HG02840 (cell line): Measurements from ENCODE around the gene SNED1.

ENCODE experiments used
- ATAC-seq: cut with Tn5 transposase; IDR thresholded peaks from one replicate; pipeline ENCODE4 v1.9.1; 2021; ENCODE audit warnings: mild to moderate bottlenecking, moderate library complexity, moderate number of reproducible peaks; ENCODE audit not compliant: unreplicated experiment, low FRiP score

The SNED1 gene

GRCh38 chr2:240959941-240960308 lies 38.5 kb upstream of the SNED1 start:
- no peak for ATAC-seq

GRCh38 chr2:240960309-240960970 lies 38.0 kb upstream of the SNED1 start:
- ATAC-seq, result no peak

DNA sequence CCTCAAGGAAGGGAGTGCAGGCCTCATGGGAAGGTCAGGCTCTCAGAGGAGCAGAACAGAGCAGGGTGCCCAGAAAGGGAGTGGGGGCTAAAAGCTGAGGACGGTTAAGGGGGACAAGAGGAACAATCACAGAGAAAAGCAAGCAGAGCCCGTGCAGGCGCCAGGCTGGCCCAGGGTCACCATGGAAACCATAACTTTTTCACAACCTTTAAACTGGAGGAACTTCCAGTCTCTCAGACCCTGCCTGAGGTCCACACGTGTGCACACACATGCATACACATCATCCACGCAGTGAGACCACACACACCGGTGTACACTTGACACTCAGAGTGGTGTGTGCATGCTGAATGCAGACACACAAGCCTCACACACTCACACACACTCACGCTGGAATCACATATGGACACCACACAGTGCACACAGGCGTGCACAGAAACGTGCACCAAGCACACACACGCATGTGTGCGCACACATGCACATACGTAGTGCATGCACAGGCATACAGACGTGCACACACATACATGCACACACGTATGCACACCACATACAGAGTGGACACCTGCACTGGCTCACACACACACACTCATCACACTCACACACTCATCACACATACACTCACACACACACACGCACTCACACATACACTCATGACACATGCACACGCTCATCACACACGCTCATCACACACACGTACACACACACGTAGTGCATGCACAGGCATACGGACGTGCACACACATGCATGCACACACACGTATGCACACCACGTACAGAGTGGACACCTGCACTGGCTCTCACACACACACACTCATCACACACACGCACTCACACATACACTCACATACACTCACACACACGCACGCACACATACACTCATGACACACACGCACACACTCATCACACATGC lies 37.2 kb upstream of the SNED1 start:
- ATAC-seq, result no peak

DNA sequence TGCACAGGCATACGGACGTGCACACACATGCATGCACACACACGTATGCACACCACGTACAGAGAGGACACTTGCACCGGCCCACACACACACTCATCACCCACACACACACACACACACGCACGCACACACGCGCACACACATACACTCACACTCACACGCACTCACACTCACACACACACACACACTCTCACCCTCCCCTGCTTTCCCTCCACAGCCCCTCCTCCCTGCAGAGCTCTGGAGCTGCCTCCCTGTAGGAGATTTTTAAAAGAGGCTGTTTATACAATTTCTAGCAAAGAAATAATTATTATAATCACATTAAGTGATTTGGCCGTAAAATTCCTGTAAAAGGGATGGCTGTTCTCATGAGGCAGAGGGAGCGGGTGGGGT lies 36.5 kb upstream of the SNED1 start:
- ATAC-seq, result no peak

- ATAC-seq, result no peak
Observed at GRCh38 chr2:240962300-240963064, 35.9 kb upstream of the SNED1 start.

DNA sequence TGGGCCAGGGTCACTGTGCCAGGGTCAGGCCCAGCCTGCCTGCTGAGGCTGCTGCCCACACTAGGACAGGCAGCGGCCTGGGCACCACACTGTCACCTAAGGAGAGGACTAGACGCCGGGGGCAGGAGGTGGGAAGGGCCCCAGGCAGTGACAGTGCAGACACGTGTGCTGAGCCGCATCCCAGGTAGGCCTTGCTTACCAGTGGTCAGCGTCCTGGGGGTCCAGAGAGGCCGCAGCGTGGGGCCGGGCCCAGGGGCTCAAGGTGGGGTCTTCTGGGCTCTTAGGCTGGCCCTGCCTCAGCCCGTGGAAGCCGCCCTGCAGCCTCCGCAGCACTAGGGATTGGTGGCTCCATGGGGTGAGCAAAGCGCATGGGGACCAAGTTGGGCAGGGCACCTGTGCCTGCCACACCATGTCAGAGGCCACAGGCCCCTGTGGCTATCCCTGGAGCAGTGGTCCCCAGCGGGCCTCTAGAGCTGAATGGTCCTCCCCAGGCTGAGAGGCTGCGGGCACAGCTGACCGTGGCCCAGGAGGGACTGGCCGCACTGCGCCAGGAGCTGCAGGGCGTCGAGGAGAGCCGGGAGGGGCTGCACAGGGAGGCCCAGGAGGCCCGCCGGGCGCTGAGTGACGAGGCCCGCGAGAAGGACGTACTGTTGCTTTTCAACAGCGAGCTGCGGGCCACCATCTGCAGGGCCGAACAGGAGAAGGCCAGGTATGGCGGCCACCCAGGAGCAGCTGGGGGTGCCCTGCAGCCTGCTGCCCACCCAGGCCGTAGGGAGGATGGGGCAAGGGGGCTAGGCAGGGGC lies 35.2 kb upstream of the SNED1 start:
- ATAC-seq, result no peak

- no peak for ATAC-seq
Observed at GRCh38 chr2:240963868-240964703, 34.3 kb upstream of the SNED1 start.

DNA sequence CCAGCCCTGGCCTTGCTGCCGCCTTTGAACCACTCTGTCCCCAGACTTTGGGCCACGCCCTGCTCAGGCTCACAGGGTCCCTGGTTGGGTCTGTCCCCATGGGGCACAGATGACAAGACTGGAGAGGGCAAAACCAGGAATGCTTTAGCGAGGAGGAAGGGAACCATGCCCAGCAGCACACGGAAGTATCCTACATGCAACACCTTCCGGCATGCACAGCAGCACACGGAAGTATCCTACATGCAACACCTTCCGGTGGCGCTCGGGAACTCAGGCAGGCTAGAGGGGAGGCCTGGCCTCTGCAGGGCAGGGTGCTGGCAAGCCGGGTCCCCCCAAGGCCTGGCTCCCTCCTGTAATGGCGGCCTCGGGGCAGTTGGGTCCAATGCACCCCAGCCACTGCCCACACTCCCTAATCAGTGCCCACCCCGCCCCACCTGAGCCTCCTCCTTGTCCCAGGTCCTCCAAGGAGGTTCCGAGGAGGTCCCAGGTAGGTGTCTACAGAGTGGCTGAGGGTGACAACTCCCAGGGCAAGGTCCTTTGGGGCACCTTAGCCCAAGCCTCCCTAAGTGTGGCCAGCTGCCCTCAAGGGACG lies 33.6 kb upstream of the SNED1 start:
- no peak for ATAC-seq

GRCh38 chr2:240965296-240965904 lies 33.0 kb upstream of the SNED1 start:
- no peak for ATAC-seq

DNA sequence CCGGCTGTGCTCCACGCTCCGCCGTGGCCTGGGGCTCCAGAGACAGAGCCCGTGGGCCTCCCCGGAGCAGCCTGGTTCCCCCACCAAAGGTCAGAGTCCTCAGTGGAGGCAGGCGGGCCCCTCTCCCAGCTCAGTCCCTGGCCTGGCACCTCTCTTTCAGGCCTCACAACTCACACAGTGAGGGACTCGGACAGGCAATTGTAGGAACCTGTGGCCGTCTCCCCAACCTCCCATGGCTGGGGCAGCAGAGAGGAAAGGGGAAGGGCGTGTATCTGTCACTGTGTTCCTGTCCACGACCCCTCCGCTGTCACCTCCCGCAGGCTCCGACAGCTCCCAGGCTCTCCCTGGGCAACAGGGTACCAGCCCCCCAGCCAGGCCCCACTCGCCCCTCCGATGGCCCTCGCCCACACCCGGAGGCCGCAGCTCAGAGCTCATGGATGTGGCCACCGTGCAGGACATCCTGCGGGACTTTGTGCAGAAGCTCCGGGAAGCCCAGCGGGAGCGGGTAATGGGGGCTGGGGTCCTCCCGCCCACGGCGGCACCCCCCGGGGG lies 32.4 kb upstream of the SNED1 start:
- ATAC-seq, result no peak

DNA sequence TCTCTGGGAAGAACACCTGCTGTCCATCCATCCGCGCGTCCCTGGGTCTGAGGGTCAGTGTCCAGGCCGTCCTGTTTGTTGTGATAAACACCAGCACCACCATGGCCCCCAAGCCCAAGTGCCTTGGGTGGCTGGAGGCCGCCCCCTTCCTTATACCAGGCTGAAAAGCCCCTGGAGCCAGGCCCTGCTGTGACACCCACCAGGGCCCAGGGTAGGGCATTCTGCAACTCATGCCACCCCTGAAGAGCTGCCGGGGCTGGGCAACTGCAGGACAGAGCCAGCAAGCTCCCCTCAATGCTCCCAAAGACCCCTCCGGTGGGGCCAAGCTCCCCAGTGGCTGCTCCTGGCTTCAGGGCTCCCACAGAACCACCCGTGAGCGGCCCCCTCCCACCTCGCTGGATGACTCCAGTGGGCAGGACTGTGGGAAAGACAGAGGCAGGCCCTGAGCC lies 31.9 kb upstream of the SNED1 start:
- no peak for ATAC-seq

GRCh38 chr2:240966906-240967680 lies 31.3 kb upstream of the SNED1 start:
- ATAC-seq, result no peak

DNA sequence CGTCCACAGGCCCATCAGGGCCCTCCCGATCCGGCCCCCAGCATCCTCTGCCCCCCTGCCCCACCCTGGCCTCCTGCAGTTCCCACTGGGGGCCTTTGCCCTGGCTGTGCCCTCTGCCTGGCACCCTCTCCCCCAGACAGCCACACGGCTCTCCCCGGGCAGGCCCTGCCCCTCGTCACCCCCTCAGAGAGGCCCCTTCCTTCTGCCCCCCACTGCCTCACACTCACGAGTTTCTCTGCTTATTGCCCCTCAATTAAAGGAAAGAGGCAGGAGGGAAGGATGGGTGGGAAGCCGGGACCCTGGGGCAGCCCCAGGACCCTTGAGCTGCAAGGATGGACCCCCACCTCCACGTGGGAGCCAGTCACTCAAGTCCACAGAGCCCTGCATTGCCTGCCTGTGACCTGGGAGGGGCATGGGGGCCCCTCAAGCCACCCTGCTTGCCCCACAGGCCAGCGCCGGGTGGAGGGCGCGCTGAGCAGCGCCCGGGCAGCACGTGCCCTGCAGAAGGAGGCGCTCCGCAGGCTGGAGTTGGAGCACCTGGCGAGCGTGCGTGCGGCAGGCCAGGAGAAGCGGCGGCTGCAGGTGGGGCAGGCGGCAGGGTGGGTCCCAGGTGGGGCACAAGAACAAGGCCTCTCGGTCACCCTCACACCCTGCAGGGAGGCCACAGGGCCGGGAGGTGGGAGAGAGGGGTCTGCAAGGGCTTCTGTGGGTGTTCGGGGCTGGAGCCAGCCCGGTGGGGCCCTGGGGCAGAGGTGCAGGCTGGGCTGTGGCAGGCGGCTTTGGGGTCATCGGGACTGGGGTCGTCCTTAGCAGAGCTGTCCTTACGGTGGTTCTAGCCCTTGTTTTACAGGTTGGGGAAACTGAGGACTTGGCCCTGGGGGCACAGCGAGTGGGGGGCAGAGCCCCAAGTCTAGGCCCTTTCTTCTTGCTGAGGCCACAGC lies 30.5 kb upstream of the SNED1 start:
- no peak for ATAC-seq

- ATAC-seq, result no peak
Observed at GRCh38 chr2:240968731-240969624, 29.4 kb upstream of the SNED1 start.

DNA sequence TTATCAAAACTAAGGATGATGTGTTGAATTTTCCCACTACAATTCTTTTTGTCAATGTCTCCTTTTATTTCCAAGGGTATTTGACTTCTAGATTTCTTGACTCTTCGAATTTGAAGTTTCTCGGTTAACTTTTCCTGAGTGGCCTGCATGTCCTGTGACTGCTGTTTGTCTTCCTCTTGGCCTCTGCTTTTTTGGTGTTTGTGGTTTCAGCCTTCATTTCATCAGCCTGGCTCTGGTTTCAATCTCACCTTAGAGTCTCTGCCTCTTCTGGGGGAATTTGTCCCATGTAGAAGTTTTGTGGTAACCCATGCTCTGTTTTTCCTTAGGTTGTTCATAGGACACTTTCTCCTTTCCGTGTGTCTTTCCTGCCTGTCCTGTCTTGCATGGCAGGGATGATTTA lies 28.3 kb upstream of the SNED1 start:
- ATAC-seq, result no peak

DNA sequence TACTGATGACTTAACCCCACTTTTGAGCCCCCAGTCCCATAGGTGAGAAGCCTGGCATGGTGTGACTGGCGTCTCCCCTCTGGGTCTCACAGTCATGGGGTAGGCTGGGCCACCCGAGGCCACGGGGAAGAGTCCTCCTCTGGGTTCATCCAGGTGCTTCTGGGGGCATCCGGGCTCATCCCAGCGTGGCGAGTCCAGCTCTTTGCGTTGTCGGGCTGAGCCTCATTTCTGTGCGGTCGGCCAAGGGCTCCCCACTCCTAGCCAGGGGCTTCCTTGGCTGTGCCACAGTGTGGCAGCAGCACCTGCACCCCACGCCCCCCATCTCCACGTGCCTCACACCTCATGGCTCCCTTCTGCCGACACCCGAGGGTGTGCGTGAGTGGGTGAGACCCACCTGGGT lies 27.6 kb upstream of the SNED1 start:
- ATAC-seq, result no peak
